ENCODE results near the gene MAP7D3.

MAP7D3 gene

DNA sequence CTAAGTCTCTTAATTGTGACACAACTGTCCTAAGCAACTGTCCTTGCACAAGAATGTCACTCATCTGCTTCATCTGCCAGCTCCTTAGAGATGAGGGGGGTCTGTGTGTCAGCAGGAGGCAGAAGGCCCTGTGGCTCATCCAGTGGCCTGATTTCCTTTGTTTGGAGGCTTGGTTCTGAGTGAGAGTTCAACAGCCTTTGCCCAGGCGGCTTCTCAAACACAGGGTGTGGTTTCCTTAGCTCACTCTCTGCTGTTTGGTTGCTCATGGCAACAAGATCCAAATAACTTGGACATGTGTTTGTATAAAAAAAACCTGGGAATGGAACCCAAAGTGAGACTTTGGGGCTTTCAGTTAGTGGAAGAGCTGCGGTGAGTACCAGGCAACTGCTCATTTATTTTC is 46.6 kb downstream of the MAP7D3 start:
- peak overlapping the region; percentile 40 for H3K27ac ChIP-seq (ENCODE audit: low read depth, low read length)
- peaks cover 67% of the 10 kb centered on the region for H3K4me1 ChIP-seq (ENCODE audit: insufficient read depth, low read length)
- peaks cover 0 to under 1% of the 10 kb centered on the region in 2 donors for H3K27me3 ChIP-seq (ENCODE audit: control insufficient read depth in 1 of 2, insufficient read depth in 2 of 2, low read length in 2 of 2)
- H3K36me3 ChIP-seq (ENCODE audit: insufficient read depth, low read length) = peaks cover 22% of the 10 kb centered on the region
- H3K4me3 ChIP-seq (ENCODE audit: low read depth in 1 of 2, low read length in 2 of 2) = peak overlapping the region in 1 of 2 donors; percentile 41
- no peaks in the 10 kb centered on the region for H3K9me3 ChIP-seq (ENCODE audit: low read length)
- H3K9ac ChIP-seq (ENCODE audit: low read length) = peak overlapping the region; percentile 68

DNA sequence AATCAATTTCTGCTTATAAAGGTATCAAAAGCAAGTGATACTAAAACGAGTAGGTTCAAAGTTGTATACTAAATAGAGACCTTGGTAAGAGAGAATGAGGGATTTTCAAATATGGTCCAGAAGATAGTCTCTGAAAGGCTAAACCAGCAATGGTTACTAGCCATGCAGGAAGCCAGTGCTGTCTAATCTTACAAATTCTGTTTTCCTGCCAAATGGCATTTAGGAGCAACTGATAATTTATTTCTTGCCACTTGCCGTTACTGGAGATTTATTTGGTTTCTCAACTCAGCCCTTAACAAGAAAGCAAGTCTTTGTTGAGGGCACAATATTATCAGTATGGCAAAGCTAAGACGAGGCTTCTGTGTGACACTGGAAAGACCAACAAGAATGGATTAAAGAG is 47.2 kb downstream of the MAP7D3 start:
- peak overlapping the region; percentile 40 for H3K27ac ChIP-seq (ENCODE audit: low read depth, low read length)
- H3K9ac ChIP-seq (ENCODE audit: low read length) = peak overlapping the region; percentile 68
- H3K36me3 ChIP-seq (ENCODE audit: insufficient read depth, low read length) = peaks cover 22% of the 10 kb centered on the region
- H3K4me3 ChIP-seq (ENCODE audit: low read depth in 1 of 2, low read length in 2 of 2) = peak overlapping the region in 1 of 2 donors; percentile 41
- peaks cover 61% of the 10 kb centered on the region for H3K4me1 ChIP-seq (ENCODE audit: insufficient read depth, low read length)
- H3K27me3 ChIP-seq (ENCODE audit: control insufficient read depth in 1 of 2, insufficient read depth in 2 of 2, low read length in 2 of 2) = no peaks in the 10 kb centered on the region
- H3K9me3 ChIP-seq (ENCODE audit: low read length) = no peaks in the 10 kb centered on the region

DNA sequence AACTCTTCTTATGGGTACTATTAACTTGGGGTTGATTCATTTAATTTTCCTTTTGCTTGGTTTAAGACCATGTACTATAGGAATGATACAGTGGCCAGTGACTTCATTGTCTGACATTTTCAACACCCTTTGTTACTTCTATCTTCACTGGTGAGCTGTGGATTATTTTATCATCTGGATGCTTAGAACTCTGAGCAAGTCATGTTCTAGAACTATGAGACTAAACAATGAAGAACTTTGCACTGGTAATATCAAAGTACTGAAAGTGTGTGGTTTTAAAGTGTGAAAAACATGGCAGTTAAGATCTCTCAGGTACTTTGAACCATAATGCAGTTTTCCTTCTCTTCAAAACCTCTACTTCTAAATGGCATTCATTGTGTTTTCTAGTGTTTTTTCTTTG is 47.8 kb downstream of the MAP7D3 start:
- Histone ChIP-seq H3K4me1 (ENCODE audit: insufficient read depth, low read length) (peaks cover 57% of the 10 kb centered on the region), H3K27ac (ENCODE audit: low read depth, low read length) (peak overlapping the region; percentile 40), H3K4me3 (ENCODE audit: low read depth in 1 of 2, low read length in 2 of 2) (peak overlapping the region in 1 of 2 donors; percentile 41), H3K27me3 (ENCODE audit: control insufficient read depth in 1 of 2, insufficient read depth in 2 of 2, low read length in 2 of 2) (no peaks in the 10 kb centered on the region), H3K36me3 (ENCODE audit: insufficient read depth, low read length) (peaks cover 20% of the 10 kb centered on the region), H3K9ac (ENCODE audit: low read length) (peak overlapping the region; percentile 25), H3K9me3 (ENCODE audit: low read length) (no peaks in the 10 kb centered on the region)

DNA sequence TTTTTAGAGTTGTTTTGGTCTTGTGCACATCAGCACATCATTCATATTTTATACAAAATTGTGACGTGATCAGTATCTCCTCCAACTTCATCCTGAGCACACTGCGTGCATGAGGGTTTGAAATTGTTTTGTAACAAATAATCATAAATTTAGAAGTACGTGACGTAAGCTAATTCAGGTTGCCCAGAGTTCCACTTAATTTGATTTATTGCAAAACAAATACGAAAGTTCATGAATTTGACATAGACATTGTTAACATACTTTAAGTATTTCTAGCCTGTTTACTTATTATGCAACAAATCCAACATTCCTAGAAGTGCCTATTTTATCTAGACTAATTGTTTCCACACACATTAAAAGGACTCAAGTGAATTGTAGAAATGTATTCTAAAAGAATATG is 48.3 kb downstream of the MAP7D3 start:
- Histone ChIP-seq H3K9me3 (ENCODE audit: low read length) (no peaks in the 10 kb centered on the region), H3K9ac (ENCODE audit: low read length) (peak overlapping the region; percentile 25), H3K36me3 (ENCODE audit: insufficient read depth, low read length) (peaks cover 14% of the 10 kb centered on the region), H3K4me3 (ENCODE audit: low read depth in 1 of 2, low read length in 2 of 2) (no peak overlapping the region), H3K27ac (ENCODE audit: low read depth, low read length) (peak overlapping the region; percentile 9), H3K4me1 (ENCODE audit: insufficient read depth, low read length) (peaks cover 52% of the 10 kb centered on the region), H3K27me3 (ENCODE audit: control insufficient read depth in 1 of 2, insufficient read depth in 2 of 2, low read length in 2 of 2) (no peaks in the 10 kb centered on the region)

DNA sequence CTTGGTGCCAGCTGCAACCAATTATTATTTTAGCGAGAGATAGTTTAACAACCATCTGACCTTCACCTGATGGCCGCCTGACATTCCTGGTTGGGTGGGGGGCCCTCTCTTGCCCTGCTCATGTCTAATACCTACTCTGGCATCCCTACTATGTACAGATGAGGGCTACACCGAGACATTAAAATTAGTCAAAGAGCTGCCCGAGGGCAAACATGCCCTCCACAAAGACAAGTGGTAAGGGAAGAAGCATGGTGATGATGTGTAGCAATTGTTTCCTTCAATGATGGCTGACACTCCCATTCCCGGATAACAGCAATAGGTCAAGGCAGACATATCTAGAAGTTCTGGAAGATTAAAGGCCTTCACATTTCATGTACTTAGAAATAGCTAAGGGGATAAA is 49.6 kb downstream of the MAP7D3 start:
- Histone ChIP-seq H3K27me3 (ENCODE audit: control insufficient read depth in 1 of 2, insufficient read depth in 2 of 2, low read length in 2 of 2) (no peaks in the 10 kb centered on the region), H3K36me3 (ENCODE audit: insufficient read depth, low read length) (peaks cover 3% of the 10 kb centered on the region), H3K9me3 (ENCODE audit: low read length) (no peaks in the 10 kb centered on the region), H3K4me1 (ENCODE audit: insufficient read depth, low read length) (peaks cover 40% of the 10 kb centered on the region), H3K9ac (ENCODE audit: low read length) (no peak overlapping the region), H3K27ac (ENCODE audit: low read depth, low read length) (peak overlapping the region; percentile 68), H3K4me3 (ENCODE audit: low read depth in 1 of 2, low read length in 2 of 2) (peak overlapping the region in 1 of 2 donors; percentile 48)

DNA sequence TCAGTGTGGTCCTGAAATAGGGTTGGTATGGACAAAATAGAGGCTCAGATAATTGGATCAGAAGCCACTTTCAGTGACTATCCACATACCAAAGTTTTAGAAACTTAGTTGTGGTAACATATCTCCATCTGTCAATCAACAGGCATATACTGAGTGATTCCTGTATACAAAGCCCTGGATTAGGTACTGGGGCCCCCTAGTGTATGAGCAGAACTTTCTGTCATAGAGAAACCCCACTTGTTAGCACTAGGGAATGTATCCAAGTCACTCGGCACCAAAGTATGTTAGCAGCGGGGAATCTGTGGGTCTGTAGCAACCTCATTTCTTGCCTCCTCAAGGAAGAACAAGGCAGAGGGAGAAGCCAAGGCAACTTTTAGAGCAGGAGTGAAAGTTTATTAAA is 50.7 kb downstream of the MAP7D3 start:
- Histone ChIP-seq H3K4me1 (ENCODE audit: insufficient read depth, low read length) (peaks cover 39% of the 10 kb centered on the region), H3K9ac (ENCODE audit: low read length) (peak overlapping the region; percentile 38), H3K4me3 (ENCODE audit: low read depth in 1 of 2, low read length in 2 of 2) (peak overlapping the region in 1 of 2 donors; percentile 34), H3K27me3 (ENCODE audit: control insufficient read depth in 1 of 2, insufficient read depth in 2 of 2, low read length in 2 of 2) (no peaks in the 10 kb centered on the region), H3K27ac (ENCODE audit: low read depth, low read length) (no peak overlapping the region), H3K9me3 (ENCODE audit: low read length) (no peaks in the 10 kb centered on the region), H3K36me3 (ENCODE audit: insufficient read depth, low read length) (no peaks in the 10 kb centered on the region)

DNA sequence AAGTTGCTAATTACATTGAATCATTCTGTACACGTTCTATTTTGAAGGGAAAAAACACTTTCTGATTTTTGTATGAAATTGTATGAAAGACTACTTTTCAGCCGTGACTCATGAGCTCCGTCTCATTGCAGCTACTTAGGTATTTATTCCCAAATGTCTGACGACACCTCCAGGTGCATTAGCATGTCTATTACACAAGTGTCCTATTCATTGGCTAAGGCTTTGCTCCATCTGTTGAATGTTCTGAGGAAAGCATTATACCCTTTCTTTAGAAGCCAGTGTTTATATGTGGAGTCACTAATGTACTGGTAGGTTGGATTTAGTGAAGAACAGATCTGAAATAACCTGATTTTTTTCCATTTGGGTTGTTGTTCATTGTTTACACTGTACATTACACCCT is 51.8 kb downstream of the MAP7D3 start:
- Histone ChIP-seq H3K4me1 (ENCODE audit: insufficient read depth, low read length) (peaks cover 29% of the 10 kb centered on the region), H3K27me3 (ENCODE audit: control insufficient read depth in 1 of 2, insufficient read depth in 2 of 2, low read length in 2 of 2) (no peaks in the 10 kb centered on the region), H3K27ac (ENCODE audit: low read depth, low read length) (peak overlapping the region; percentile 41), H3K9me3 (ENCODE audit: low read length) (no peaks in the 10 kb centered on the region), H3K9ac (ENCODE audit: low read length) (peak overlapping the region; percentile 39), H3K36me3 (ENCODE audit: insufficient read depth, low read length) (no peaks in the 10 kb centered on the region), H3K4me3 (ENCODE audit: low read depth in 1 of 2, low read length in 2 of 2) (peak overlapping the region; percentile 35 to 39)

DNA sequence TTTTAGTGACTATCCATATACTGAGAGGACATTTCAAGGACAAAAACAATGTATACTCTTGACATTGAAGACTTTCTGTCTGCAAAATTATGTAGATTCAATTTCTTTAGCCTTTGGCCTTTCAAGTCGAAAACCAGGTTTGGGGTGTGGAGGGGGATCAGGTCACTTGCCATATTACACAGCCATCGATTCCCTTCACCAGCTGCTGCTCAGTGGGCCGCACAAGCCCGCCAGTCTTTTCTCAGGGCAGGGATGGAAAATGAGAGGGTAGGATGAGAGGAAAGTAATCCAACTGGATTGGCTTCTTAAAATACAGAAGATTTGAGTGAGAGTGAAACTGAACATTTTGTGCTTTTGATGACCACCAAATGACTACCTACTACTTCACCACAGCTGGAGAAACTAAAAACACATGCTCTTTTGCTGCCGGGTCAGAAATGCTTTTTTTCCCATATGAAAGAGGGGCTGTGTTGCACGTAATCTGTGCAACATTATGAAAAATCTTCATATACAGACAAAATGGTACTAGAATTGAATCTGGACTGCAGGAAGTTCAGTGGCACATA is 52.4 kb downstream of the MAP7D3 start:
- Histone ChIP-seq H3K4me3 (ENCODE audit: low read depth in 1 of 2, low read length in 2 of 2) (peak overlapping the region; percentile 35 to 39), H3K9me3 (ENCODE audit: low read length) (no peaks in the 10 kb centered on the region), H3K27ac (ENCODE audit: low read depth, low read length) (peak overlapping the region; percentile 41), H3K36me3 (ENCODE audit: insufficient read depth, low read length) (no peaks in the 10 kb centered on the region), H3K27me3 (ENCODE audit: control insufficient read depth in 1 of 2, insufficient read depth in 2 of 2, low read length in 2 of 2) (no peaks in the 10 kb centered on the region), H3K4me1 (ENCODE audit: insufficient read depth, low read length) (peaks cover 27% of the 10 kb centered on the region), H3K9ac (ENCODE audit: low read length) (peak overlapping the region; percentile 39)

DNA sequence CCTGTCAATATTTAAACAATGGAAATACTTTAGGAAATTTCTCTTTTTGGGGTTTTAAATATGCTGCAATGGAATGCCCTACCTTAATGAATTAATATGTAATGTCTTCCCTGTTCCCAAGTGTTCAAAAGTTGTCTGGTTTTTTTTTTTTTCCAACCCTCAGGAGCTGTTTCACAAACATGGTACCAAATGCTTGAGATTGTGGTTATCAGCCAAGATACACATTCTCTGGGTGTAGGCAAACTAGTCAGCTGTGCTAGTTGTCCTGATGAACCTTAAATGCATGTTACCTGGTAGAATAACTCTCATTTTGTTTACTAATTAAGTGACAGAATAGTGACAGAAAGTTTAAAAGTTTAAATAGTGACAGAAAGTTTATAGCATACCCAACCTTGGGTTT is 53.2 kb downstream of the MAP7D3 start:
- peak overlapping the region in 1 of 2 donors; percentile 39 for H3K4me3 ChIP-seq (ENCODE audit: low read depth in 1 of 2, low read length in 2 of 2)
- H3K4me1 ChIP-seq (ENCODE audit: insufficient read depth, low read length) = peaks cover 28% of the 10 kb centered on the region
- H3K9ac ChIP-seq (ENCODE audit: low read length) = peak overlapping the region; percentile 39

DNA sequence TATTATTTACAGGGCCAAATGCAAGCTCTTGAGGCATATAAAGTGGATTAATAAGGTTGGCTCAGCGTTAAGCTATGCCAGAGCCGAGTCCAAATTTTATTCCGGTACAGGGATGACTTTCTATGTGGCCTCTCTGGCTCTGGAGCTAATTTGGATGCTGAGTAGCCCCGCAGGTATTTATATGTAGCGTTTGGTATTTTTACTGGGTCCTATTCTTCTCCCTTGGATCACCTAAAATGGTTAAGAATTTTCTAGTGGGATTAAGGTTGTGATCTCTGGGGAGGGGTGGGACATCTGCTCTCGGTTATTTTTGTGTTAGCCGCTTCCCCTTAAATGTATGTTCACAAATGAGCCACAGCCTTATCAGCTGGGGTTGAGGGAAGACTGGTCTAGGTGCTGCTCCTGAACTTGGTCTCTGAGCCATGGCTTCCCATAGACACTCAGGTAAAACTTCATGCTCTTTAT is 54.5 kb downstream of the MAP7D3 start:
- no peaks in the 10 kb centered on the region for H3K9me3 ChIP-seq (ENCODE audit: low read length)
- no peak overlapping the region for H3K9ac ChIP-seq (ENCODE audit: low read length)
- H3K27me3 ChIP-seq (ENCODE audit: control insufficient read depth in 1 of 2, insufficient read depth in 2 of 2, low read length in 2 of 2) = no peaks in the 10 kb centered on the region
- peaks cover 36% of the 10 kb centered on the region for H3K4me1 ChIP-seq (ENCODE audit: insufficient read depth, low read length)
- no peaks in the 10 kb centered on the region for H3K36me3 ChIP-seq (ENCODE audit: insufficient read depth, low read length)
- peak overlapping the region in 1 of 2 donors; percentile 39 for H3K4me3 ChIP-seq (ENCODE audit: low read depth in 1 of 2, low read length in 2 of 2)
- H3K27ac ChIP-seq (ENCODE audit: low read depth, low read length) = peak overlapping the region; percentile 65

More for the DNA sequence above, 53.2 kb downstream of the MAP7D3 start:
- Histone ChIP-seq H3K36me3 (ENCODE audit: insufficient read depth, low read length) (no peaks in the 10 kb centered on the region), H3K27ac (ENCODE audit: low read depth, low read length) (peak overlapping the region; percentile 35), H3K27me3 (ENCODE audit: control insufficient read depth in 1 of 2, insufficient read depth in 2 of 2, low read length in 2 of 2) (no peaks in the 10 kb centered on the region), H3K9me3 (ENCODE audit: low read length) (no peaks in the 10 kb centered on the region)

DNA sequence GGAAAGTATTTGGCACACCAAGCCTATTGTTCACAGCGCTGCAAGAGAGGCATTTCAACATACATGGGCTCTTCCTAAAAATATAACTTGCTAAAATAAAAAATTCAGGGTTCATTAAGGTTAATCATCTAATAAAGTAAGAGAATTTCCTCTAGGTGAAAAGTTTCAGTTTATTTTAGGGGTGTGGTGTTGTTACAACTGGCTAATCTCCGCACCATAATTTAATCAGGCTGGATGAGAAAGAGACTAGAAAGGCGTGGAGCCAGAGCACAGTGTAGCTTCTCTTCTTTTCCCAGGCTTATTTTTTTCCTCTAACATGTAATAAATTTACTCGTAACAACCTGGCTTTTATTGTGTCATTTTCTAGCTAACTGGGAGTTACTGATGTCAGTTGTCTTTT is 56.0 kb downstream of the MAP7D3 start:
- Histone ChIP-seq H3K4me1 (ENCODE audit: insufficient read depth, low read length) (peaks cover 50% of the 10 kb centered on the region), H3K27ac (ENCODE audit: low read depth, low read length) (peak overlapping the region; percentile 65), H3K9ac (ENCODE audit: low read length) (no peak overlapping the region), H3K9me3 (ENCODE audit: low read length) (no peaks in the 10 kb centered on the region), H3K4me3 (ENCODE audit: low read depth in 1 of 2, low read length in 2 of 2) (no peak overlapping the region), H3K27me3 (ENCODE audit: control insufficient read depth in 1 of 2, insufficient read depth in 2 of 2, low read length in 2 of 2) (no peaks in the 10 kb centered on the region), H3K36me3 (ENCODE audit: insufficient read depth, low read length) (no peaks in the 10 kb centered on the region)

DNA sequence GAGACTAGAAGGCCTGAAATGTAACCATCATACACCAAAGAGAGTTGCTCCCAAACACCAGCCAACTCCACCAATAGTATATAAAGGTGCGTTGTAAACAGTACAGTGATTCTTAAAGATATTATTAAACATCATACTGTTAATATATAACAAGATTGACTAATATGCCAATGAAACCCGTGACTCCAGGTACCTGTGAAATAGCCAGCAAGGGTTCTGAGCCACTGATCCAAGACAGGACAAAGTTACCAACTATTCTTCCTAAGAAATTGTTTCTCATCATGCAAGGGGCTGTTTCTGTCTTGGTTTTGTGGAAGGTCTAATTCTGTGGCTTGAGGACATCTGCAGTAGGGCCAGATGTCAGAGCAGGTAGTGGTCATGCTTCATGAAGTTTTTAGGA is 56.7 kb downstream of the MAP7D3 start:
- H3K4me3 ChIP-seq (ENCODE audit: low read depth in 1 of 2, low read length in 2 of 2) = no peak overlapping the region
- peaks cover 53% of the 10 kb centered on the region for H3K4me1 ChIP-seq (ENCODE audit: insufficient read depth, low read length)
- H3K27ac ChIP-seq (ENCODE audit: low read depth, low read length) = no peak overlapping the region
- no peaks in the 10 kb centered on the region for H3K36me3 ChIP-seq (ENCODE audit: insufficient read depth, low read length)
- no peaks in the 10 kb centered on the region for H3K9me3 ChIP-seq (ENCODE audit: low read length)
- no peak overlapping the region for H3K9ac ChIP-seq (ENCODE audit: low read length)
- H3K27me3 ChIP-seq (ENCODE audit: control insufficient read depth in 1 of 2, insufficient read depth in 2 of 2, low read length in 2 of 2) = no peaks in the 10 kb centered on the region
